ENCODE measurements around the gene GNG2.

- TF ChIP-seq, protein P1, sequence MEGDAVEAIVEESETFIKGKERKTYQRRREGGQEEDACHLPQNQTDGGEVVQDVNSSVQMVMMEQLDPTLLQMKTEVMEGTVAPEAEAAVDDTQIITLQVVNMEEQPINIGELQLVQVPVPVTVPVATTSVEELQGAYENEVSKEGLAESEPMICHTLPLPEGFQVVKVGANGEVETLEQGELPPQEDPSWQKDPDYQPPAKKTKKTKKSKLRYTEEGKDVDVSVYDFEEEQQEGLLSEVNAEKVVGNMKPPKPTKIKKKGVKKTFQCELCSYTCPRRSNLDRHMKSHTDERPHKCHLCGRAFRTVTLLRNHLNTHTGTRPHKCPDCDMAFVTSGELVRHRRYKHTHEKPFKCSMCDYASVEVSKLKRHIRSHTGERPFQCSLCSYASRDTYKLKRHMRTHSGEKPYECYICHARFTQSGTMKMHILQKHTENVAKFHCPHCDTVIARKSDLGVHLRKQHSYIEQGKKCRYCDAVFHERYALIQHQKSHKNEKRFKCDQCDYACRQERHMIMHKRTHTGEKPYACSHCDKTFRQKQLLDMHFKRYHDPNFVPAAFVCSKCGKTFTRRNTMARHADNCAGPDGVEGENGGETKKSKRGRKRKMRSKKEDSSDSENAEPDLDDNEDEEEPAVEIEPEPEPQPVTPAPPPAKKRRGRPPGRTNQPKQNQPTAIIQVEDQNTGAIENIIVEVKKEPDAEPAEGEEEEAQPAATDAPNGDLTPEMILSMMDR (conservative IDR thresholded peaks at IDR 0.05; ENCODE audit: low read depth, low read length), result no peak
- no peak for TF ChIP-seq EZH2 (IDR thresholded peaks at IDR 0.05; ENCODE audit: borderline replicate concordance, low read depth, low read length, poor library complexity, severe bottlenecking)
Measured at GRCh38 chr14:51977075-51977474, 116.7 kb downstream of the GNG2 start.
